ENCODE data around the gene OGFOD1. TPM values are rescaled to one million over a fixed set of nuclear protein-coding genes. Genes with fewer than 3 reads are reported as not detected.

Gene OGFOD1
- total and polyA plus RNA-seq, 2 of the 13 experiments (the other 11 are each of a cell fraction or from before 2014, with no cell fraction given): 35.2 to 81.3 TPM

GRCh38 chr16:56425439-56425832 lies 25.9 kb upstream of the OGFOD1 start, which contains the start of gene AMFR (continued):
- TF ChIP-seq DBP (CRISPR knock-in tag; IDR thresholded peaks at IDR 0.05; ENCODE audit: not compliant biosample characterization) (no peak), ZNF577 (CRISPR knock-in tag; IDR thresholded peaks at IDR 0.05; ENCODE audit: borderline replicate concordance, low read depth) (no peak), UBTF (CRISPR knock-in tag; IDR thresholded peaks at IDR 0.05) (peak; percentile 81; the same call in 1 of the 2 replicates), ZNF615 (CRISPR knock-in tag; IDR thresholded peaks at IDR 0.05; ENCODE audit: borderline replicate concordance) (no peak), ATM (IDR thresholded peaks at IDR 0.05; ENCODE audit: borderline replicate concordance) (no peak), HOMEZ (CRISPR knock-in tag; IDR thresholded peaks at IDR 0.05; ENCODE audit: low read depth) (no peak), GZF1 (CRISPR knock-in tag; IDR thresholded peaks at IDR 0.05) (no peak), NCOA2 (CRISPR knock-in tag; IDR thresholded peaks at IDR 0.05) (no peak), BRF2 (CRISPR knock-in tag; IDR thresholded peaks at IDR 0.05) (no peak), NFATC3 (CRISPR knock-in tag; IDR thresholded peaks at IDR 0.05) (no peak), ZNF224 (CRISPR knock-in tag; IDR thresholded peaks at IDR 0.05) (no peak), BCL3 (CRISPR knock-in tag; IDR thresholded peaks at IDR 0.05) (0 out of 2 replicates have a peak, but pooled peaks have one; percentile 14), TARDBP (CRISPR knock-in tag; IDR thresholded peaks at IDR 0.05) (no peak), ZNF660 (CRISPR knock-in tag; IDR thresholded peaks at IDR 0.05; ENCODE audit: borderline replicate concordance, low read depth) (no peak), MLXIP (CRISPR knock-in tag; IDR thresholded peaks at IDR 0.05; ENCODE audit: borderline replicate concordance) (no peak), SALL2 (CRISPR knock-in tag; IDR thresholded peaks at IDR 0.05) (no peak), ZNF496 (CRISPR knock-in tag; IDR thresholded peaks at IDR 0.05; ENCODE audit: insufficient replicate concordance) (no peak)

All from HepG2 (cell line).